NCI-H524 (cell line): Measurements from ENCODE around the gene TAS2R16.

Experiments used
- DNase-seq, 2 experiments: peaks; one replicate each; lab custom pipeline; 2025; lab: John Stamatoyannopoulos, UW

TAS2R16 gene

GRCh38 chr7:122995600-122995999, at the start of gene TAS2R16:
TSS of gene TAS2R16 (minus strand) at chr7:122995700. CDS start at chr7:122995634, 66 bp downstream.
- no peak for DNase-seq

DNA sequence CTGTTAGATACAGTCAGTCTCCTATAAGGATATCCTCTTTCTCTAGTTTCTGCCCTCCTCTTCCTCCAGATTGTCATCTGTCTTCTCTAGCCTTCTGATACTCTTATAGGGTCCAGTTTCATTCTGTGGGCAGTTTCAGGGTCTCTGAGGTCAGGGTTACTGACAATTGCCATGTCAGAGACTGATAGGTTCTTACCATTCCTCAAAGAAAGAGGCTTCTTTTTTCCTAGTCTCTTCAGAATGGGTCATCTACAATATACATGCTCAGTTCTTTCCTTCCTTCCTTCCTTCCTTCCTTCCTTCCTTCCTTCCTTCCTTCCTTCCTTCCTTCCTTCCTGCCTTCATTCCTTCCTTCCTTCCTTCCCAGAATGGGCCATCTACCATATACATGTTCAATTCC, 48.1 kb upstream of the TAS2R16 start:
- DNase-seq, result no peak

- no peak for DNase-seq
Observed at GRCh38 chr7:123041101-123041500, 45.6 kb upstream of the TAS2R16 start.

GRCh38 chr7:123039269-123039668, 43.8 kb upstream of the TAS2R16 start:
- DNase-seq, result no peak

GRCh38 chr7:123034106-123034505, 38.6 kb upstream of the TAS2R16 start:
- no peak for DNase-seq

DNA sequence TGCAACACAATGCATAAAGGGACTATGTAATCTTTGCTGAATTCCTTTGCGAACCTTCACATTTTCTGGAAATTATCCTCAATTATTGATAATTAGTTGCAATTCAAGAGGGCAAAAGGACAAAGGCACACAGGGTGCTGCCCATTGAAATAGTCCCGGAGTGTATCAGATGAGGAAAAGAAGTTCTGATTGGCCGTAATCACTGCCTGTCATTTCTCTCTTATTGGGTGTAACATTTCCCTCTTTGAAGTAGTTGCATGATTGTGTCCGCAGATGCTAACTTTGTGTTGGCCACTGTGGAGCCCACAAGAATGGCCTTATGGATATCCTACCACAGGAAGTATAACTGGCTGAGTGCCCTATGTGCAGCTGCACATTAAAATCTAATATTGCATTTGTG, 35.1 kb upstream of the TAS2R16 start:
- no peak for DNase-seq

- no peak for DNase-seq
Observed at GRCh38 chr7:123028339-123028738, 32.8 kb upstream of the TAS2R16 start.

DNA sequence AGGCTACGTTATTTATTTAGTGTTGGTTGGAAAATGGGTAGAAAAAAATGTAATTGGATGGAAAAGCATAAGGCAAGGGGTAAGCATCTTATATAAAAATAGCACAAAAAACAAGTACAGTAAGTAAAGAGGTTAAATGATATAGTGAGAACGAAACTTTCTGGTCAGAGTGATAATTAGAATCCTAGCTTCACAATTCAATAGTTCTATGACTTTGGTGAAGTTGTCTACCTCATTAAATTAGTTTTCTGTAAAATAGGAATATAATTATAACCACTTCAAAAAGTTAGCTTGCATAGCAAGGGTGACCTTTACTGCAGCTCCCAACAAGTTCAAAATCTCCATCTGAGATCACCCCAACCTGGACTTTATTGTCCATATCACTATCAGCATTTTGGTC, 30.8 kb upstream of the TAS2R16 start:
- no peak for DNase-seq

- no peak for DNase-seq
Observed at GRCh38 chr7:123024989-123025758, 29.7 kb upstream of the TAS2R16 start.

DNA sequence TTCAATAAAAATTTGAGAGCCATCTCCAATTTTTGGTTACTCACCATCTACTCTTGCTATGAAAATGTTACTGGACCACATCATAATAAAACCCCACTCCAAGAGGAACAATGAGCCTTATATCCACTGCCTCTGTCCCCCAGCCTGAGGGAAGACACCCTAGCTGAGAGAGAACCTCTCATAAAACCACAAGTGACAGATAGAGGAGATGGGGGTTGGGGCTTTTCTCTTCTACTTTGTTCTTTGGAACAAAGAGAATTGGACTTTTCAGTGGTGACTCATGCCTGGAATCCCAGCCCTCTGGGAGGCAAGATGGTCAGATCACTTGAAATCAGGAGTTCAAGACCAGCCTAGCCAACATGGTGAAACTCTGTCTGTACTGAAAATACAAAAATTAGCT, 27.6 kb upstream of the TAS2R16 start:
- no peak for DNase-seq

GRCh38 chr7:123022576-123022975, 27.1 kb upstream of the TAS2R16 start:
- no peak for DNase-seq

- no peak for DNase-seq
Observed at GRCh38 chr7:123012435-123012834, 16.9 kb upstream of the TAS2R16 start.

DNA sequence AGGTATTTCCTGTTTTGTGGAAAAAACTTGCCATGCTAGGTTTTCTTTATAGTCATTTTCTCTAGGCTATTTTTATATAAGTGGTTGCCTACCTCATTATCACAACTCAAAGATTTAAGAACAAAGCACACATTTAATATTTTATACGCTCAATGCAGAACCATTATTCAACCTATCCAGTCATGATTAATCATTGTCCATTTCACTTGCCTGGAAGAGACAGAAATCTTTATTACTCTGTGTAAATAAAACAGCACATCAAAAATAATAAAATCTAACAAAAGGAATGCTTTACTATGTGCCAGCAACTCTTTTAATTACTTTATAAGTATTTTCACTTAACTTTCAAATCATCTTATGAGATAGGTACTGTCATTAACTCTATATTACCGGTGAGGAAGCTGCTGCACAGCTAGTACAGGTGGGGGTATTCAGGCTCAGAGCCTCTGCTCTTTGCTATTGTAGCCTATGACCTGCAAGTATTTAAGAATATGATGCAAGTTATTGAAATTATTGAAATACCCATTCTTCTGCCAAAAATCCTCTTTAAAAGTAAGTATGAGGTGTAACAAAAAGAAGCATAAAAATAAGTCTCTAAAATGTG, 16.4 kb upstream of the TAS2R16 start:
- DNase-seq, result no peak

GRCh38 chr7:123004931-123005330, 9.4 kb upstream of the TAS2R16 start:
- no peak for DNase-seq

- DNase-seq, result no peak
Observed at GRCh38 chr7:123003539-123004126, 8.1 kb upstream of the TAS2R16 start.

GRCh38 chr7:122989577-122989976, 5.9 kb downstream of the TAS2R16 start:
- DNase-seq, result no peak

GRCh38 chr7:122989041-122989440, 6.5 kb downstream of the TAS2R16 start:
- no peak for DNase-seq

DNA sequence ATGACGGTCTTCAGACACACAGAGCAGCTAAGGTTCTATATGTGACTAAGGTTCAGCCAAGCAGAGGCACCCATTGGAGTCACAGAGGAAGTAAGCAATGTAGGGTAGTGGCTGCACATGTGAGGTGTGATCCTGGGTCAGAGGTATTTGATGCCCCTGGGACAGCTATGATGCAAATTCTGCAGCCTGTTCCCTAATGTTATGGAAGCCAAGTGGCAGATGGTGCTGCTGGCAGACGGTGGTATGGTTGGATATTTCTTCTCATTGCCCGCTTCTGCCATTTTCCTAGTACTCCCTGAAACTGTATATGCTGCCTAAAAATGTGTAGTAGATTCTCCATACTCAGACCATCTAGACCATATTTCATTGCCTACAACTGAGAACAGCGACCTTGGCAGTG, 7.2 kb downstream of the TAS2R16 start:
- peak in 1 of 2 experiments; percentile 21 for DNase-seq

- DNase-seq, result no peak
Observed at GRCh38 chr7:122987463-122987862, 8.0 kb downstream of the TAS2R16 start.

GRCh38 chr7:122984021-122984420, 11.5 kb downstream of the TAS2R16 start:
- DNase-seq, result no peak

- DNase-seq, result no peak
Observed at GRCh38 chr7:122983261-122983660, 12.2 kb downstream of the TAS2R16 start.

DNA sequence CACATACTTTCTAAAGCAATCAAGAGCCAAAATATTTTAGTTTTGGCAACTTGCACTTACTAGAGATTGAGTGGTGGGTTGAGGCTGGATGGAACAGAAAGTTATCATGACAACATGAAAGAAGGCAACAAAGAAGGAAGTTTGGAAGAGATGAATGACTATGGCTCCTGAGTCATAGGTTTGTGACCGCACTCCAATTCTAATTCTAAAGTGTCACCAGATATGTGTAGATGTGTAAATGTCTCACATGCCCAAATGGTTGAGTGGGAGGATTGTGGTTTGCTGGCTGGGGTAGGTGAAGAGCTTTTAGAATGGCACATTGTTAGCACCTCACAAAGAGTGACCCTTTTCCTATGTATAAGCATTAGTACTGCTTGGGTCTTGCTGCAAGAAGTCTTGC, 20.2 kb downstream of the TAS2R16 start:
- no peak for DNase-seq

- DNase-seq, result no peak
Observed at GRCh38 chr7:122974229-122974628, 21.3 kb downstream of the TAS2R16 start.
